ENCODE measurements around the gene MAGEA8.
"Not testable (repeated sequence)": the region's sequence is repeated elsewhere in the genome, so short reads cannot be mapped to it uniquely, and the experiment has no call there.

MAGEA8 gene

GRCh38 chrX:149927964-149928258, 46.9 kb downstream of the MAGEA8 start:
- not testable (repeated sequence) for H3K27me3 ChIP-seq; H3K4me3 ChIP-seq (ENCODE audit: low read depth in 1 of 2, low read length in 1 of 2); H3K27ac ChIP-seq; H3K4me1 ChIP-seq (ENCODE audit: control insufficient read depth in 1 of 2, insufficient read depth in 1 of 2, low read depth in 1 of 2, low read length in 1 of 2); H3K36me3 ChIP-seq; H3K9me3 ChIP-seq

GRCh38 chrX:149928635-149929034, 47.7 kb downstream of the MAGEA8 start:
- H3K27ac ChIP-seq; H3K27me3 ChIP-seq; H3K36me3 ChIP-seq; H3K4me3 ChIP-seq (ENCODE audit: low read depth in 1 of 2, low read length in 1 of 2); H3K4me1 ChIP-seq (ENCODE audit: control insufficient read depth in 1 of 2, insufficient read depth in 1 of 2, low read depth in 1 of 2, low read length in 1 of 2); H3K9me3 ChIP-seq: not testable (repeated sequence)

- not testable (repeated sequence) for H3K4me1 ChIP-seq (ENCODE audit: control insufficient read depth in 1 of 2, insufficient read depth in 1 of 2, low read depth in 1 of 2, low read length in 1 of 2); H3K27me3 ChIP-seq; H3K36me3 ChIP-seq; H3K9me3 ChIP-seq; H3K4me3 ChIP-seq (ENCODE audit: low read depth in 1 of 2, low read length in 1 of 2); H3K27ac ChIP-seq
These were observed 48.4 kb downstream of the MAGEA8 start, which contains the start of gene HSFX4 for GRCh38 chrX:149929400-149929799. Gene HSFX4 (plus strand): TSS chrX:149929573. CDS start chrX:149929645, 72 bp downstream.

GRCh38 chrX:149931355-149931754, 50.4 kb downstream of the MAGEA8 start:
- not testable (repeated sequence) for H3K4me3 ChIP-seq (ENCODE audit: low read depth in 1 of 2, low read length in 1 of 2); H3K36me3 ChIP-seq; H3K27ac ChIP-seq; H3K27me3 ChIP-seq; H3K9me3 ChIP-seq; H3K4me1 ChIP-seq (ENCODE audit: control insufficient read depth in 1 of 2, insufficient read depth in 1 of 2, low read depth in 1 of 2, low read length in 1 of 2)

GRCh38 chrX:149932150-149932549, 51.2 kb downstream of the MAGEA8 start:
- H3K27ac ChIP-seq; H3K9me3 ChIP-seq; H3K27me3 ChIP-seq; H3K4me3 ChIP-seq (ENCODE audit: low read depth in 1 of 2, low read length in 1 of 2); H3K36me3 ChIP-seq; H3K4me1 ChIP-seq (ENCODE audit: control insufficient read depth in 1 of 2, insufficient read depth in 1 of 2, low read depth in 1 of 2, low read length in 1 of 2): not testable (repeated sequence)

- H3K27me3 ChIP-seq; H3K4me3 ChIP-seq (ENCODE audit: low read depth in 1 of 2, low read length in 1 of 2); H3K9me3 ChIP-seq; H3K27ac ChIP-seq; H3K4me1 ChIP-seq (ENCODE audit: control insufficient read depth in 1 of 2, insufficient read depth in 1 of 2, low read depth in 1 of 2, low read length in 1 of 2); H3K36me3 ChIP-seq: not testable (repeated sequence)
These were observed 52.0 kb downstream of the MAGEA8 start for GRCh38 chrX:149932970-149933369.

GRCh38 chrX:149933547-149933946, 52.6 kb downstream of the MAGEA8 start:
- H3K27ac ChIP-seq; H3K4me3 ChIP-seq (ENCODE audit: low read depth in 1 of 2, low read length in 1 of 2); H3K27me3 ChIP-seq; H3K36me3 ChIP-seq; H3K4me1 ChIP-seq (ENCODE audit: control insufficient read depth in 1 of 2, insufficient read depth in 1 of 2, low read depth in 1 of 2, low read length in 1 of 2); H3K9me3 ChIP-seq: not testable (repeated sequence)

Measured in neutrophil (primary cell).